Endothelial cell of umbilical vein (primary cell): Measurements from ENCODE around the gene SPON1. TPM values are rescaled to one million over a fixed set of nuclear protein-coding genes. Genes with fewer than 3 reads are reported as not detected.

ENCODE experiments used
- BruUV-seq: library from RNA; stranded (reverse); fragments of 400-500 nt; replicated peaks from 2 replicates; lab custom pipeline; 2021; lab: Mats Ljungman, UMichigan
- CTCF ChIA-PET: fragments of 300-600, 350-600 bp; sonication (Branson Sonifier 250); formaldehyde crosslinking; loops from one replicate; lab custom pipeline; 2021; ENCODE audit warnings: antibody characterized with exemption, inconsistent platforms; lab: Charles Lee
- POLR2A ChIA-PET: fragments of 300-600, 350-600 bp; sonication (Branson Sonifier 250); formaldehyde crosslinking; loops from one replicate; lab custom pipeline; 2021; ENCODE audit warnings: antibody characterized with exemption, inconsistent platforms; lab: Charles Lee
- DNase-seq: peaks from one replicate; pipeline ENCODE4 v3.0.0-alpha.2; 2011; ENCODE audit warnings: low read depth, low spot score
- FAIRE-seq: peaks from 2 replicates; lab custom pipeline; 2011; peaks lifted over from hg19 to GRCh38; lab: Jason Lieb, UNC
- H2AFZ ChIP-seq: 2 replicates; pipeline ENCODE4 v1.6.0; 2012; ENCODE audit warnings: low read depth, low read length, control low read depth, inconsistent platforms
- H3K27ac ChIP-seq: 2 replicates; pipeline ENCODE4 v1.5.1; 2011; ENCODE audit warnings: low read depth, mild to moderate bottlenecking, control low read depth, low read length, moderate library complexity; ENCODE audit not compliant: insufficient read depth
- H3K27me3 ChIP-seq, 2 experiments: 2 replicates each; pipeline versions ENCODE4 v1.6.0 to v1.6.1; 2011; ENCODE audit warnings: low read length in 2 of 2, mixed read lengths in 1 of 2; ENCODE audit not compliant: control insufficient read depth in 2 of 2, insufficient read depth in 2 of 2
- H3K36me3 ChIP-seq, 2 experiments: 2 replicates in 1 of 2; 3 replicates in 1 of 2; pipeline ENCODE4 v1.5.1; 2011; ENCODE audit warnings: low read length in 2 of 2, mild to moderate bottlenecking in 1 of 2, moderate library complexity in 1 of 2; ENCODE audit not compliant: control insufficient read depth in 2 of 2, insufficient read depth in 2 of 2; ENCODE audit errors: extremely low read depth in 1 of 2
- H3K4me1 ChIP-seq: 3 replicates; pipeline ENCODE4 v1.5.1; 2011; ENCODE audit warnings: mild to moderate bottlenecking, low read length; ENCODE audit not compliant: control insufficient read depth, insufficient read depth; ENCODE audit errors: extremely low read depth
- H3K4me2 ChIP-seq: 2 replicates; pipeline ENCODE4 v1.6.1; 2011; ENCODE audit warnings: low read length, control low read depth, mixed read lengths; ENCODE audit not compliant: insufficient read depth
- H3K4me3 ChIP-seq, 3 experiments: fragments of 200-600 bp in 1 of 3; sonication (generic), shearing (Covaris generic) in 1 of 3; replicated peaks in 1 of 3; 2 replicates each; pipeline ENCODE4 v1.5.1; 2011 to 2016; ENCODE audit warnings: control low read depth in 3 of 3, low read length in 3 of 3, mild to moderate bottlenecking in 2 of 3, inconsistent platforms in 1 of 3, low read depth in 1 of 3, moderate library complexity in 1 of 3; ENCODE audit not compliant: insufficient read depth in 1 of 3
- H3K79me2 ChIP-seq: 2 replicates; pipeline ENCODE4 v1.6.0; 2012; ENCODE audit warnings: low read length, inconsistent platforms; ENCODE audit not compliant: control insufficient read depth, insufficient read depth
- H3K9ac ChIP-seq: replicated peaks from 2 replicates; pipeline ENCODE3; 2011; ENCODE audit warnings: low read length, control low read depth; ENCODE audit not compliant: insufficient read depth; ENCODE audit errors: extremely low read depth
- H3K9me1 ChIP-seq: replicated peaks from 3 replicates; pipeline ENCODE4 v1.6.0; 2011; ENCODE audit warnings: mild to moderate bottlenecking, low read length; ENCODE audit not compliant: control insufficient read depth, insufficient read depth; ENCODE audit errors: extremely low read depth
- H3K9me3 ChIP-seq: replicated peaks from 2 replicates; pipeline ENCODE4 v1.5.1; 2012; ENCODE audit warnings: low read length, inconsistent platforms; ENCODE audit not compliant: control insufficient read depth, insufficient read depth
- H4K20me1 ChIP-seq: replicated peaks from 2 replicates; pipeline ENCODE3; 2011; ENCODE audit warnings: mild to moderate bottlenecking, low read length; ENCODE audit not compliant: control insufficient read depth, insufficient read depth; ENCODE audit errors: extremely low read depth
- CTCF ChIP-seq, 2 donors: IDR thresholded peaks; 1 replicate in 1 of 2; 2 replicates in 1 of 2; pipeline ENCODE4 v1.5.1; 2011; ENCODE audit warnings: low read length in 2 of 2, mild to moderate bottlenecking in 2 of 2, moderate library complexity in 2 of 2, control low read depth in 1 of 2, inconsistent platforms in 1 of 2, low read depth in 1 of 2; ENCODE audit not compliant: insufficient read depth in 1 of 2; ENCODE audit errors: extremely low read depth in 1 of 2
- EZH2 ChIP-seq: IDR thresholded peaks from 2 replicates; pipeline ENCODE4 v1.6.1; 2012; ENCODE audit warnings: borderline replicate concordance, low read depth, mild to moderate bottlenecking, moderate library complexity, low read length, inconsistent platforms; ENCODE audit not compliant: severe bottlenecking
- FOS ChIP-seq: IDR thresholded peaks from 2 replicates; pipeline ENCODE4 v1.6.1; 2011; ENCODE audit warnings: mild to moderate bottlenecking, low read length, moderate library complexity, borderline replicate concordance; ENCODE audit not compliant: insufficient read depth
- GATA2 ChIP-seq: IDR thresholded peaks from 2 replicates; pipeline ENCODE4 v1.7.0; 2011; ENCODE audit warnings: low read depth, mild to moderate bottlenecking, moderate library complexity, mixed read lengths, low read length; ENCODE audit not compliant: insufficient read length, insufficient read depth
- JUN ChIP-seq: IDR thresholded peaks from 2 replicates; pipeline ENCODE4 v1.6.1; 2011; ENCODE audit warnings: borderline replicate concordance, low read depth; ENCODE audit not compliant: insufficient read length, insufficient read depth
- MAX ChIP-seq: IDR thresholded peaks from 2 replicates; pipeline ENCODE4 v1.6.1; 2011; ENCODE audit not compliant: insufficient read depth, insufficient read length
- POLR2A ChIP-seq: IDR thresholded peaks from 2 replicates; pipeline ENCODE4 v1.6.1; 2012; ENCODE audit warnings: low read depth, mild to moderate bottlenecking, control low read depth, low read length
- POLR2AphosphoS5 ChIP-seq: IDR thresholded peaks from 2 replicates; pipeline ENCODE4 v1.6.1; 2012; ENCODE audit warnings: low read depth, mild to moderate bottlenecking, control low read depth, low read length, moderate library complexity; ENCODE audit not compliant: insufficient read depth
- dilution Hi-C: fragments of 300-500 bp; cut with MboI; formaldehyde crosslinking; loops from one replicate; pipeline ENCODE4 v1.15.0; 2019; ENCODE audit warnings: low sequenced_read_pairs; ENCODE audit not compliant: extremely low pct_ligation_motif_present
- intact Hi-C: fragments of 100-400 bp; cut with micrococcal nuclease; formaldehyde crosslinking; loops from one replicate; pipeline ENCODE4 v1.10.0; 2022
- polyA plus RNA-seq, 4 experiments: library from polyadenylated mRNA; depleted of rRNA in 3 of 4; stranded (reverse) in 3 of 4; unstranded in 1 of 4; fragments of >200 nt; gene quantifications; 2 replicates each; pipeline versions ENCODE4 v1.2.1 to v1.2.3, GENCODE V29; 2011 to 2012; ENCODE audit warnings: missing spikeins in 1 of 4
- total RNA-seq: library from RNA; stranded (reverse); gene quantifications from 2 replicates; pipeline ENCODE4 v1.2.3, GENCODE V29; 2021

The SPON1 gene
- total and polyA plus RNA-seq, 2 donors (not counting 3 experiments of a cell fraction or from before 2014, with no cell fraction given): 0.31 TPM; not detected in 1

- intact Hi-C loops: loop anchor here (1.0 to 2.0 kb wide), 4 partner anchors 58 to 155 kb away; no protein-coding TSS in a partner anchor
- Histone ChIP-seq H3K36me3 (no peaks in the 10 kb centered on the region), H3K4me1 (peaks cover 10% of the 10 kb centered on the region), H2AFZ (no peak overlapping the region), H3K79me2 (peaks cover 86% of the 10 kb centered on the region), H3K9me1 (peaks cover 4% of the 10 kb centered on the region), H4K20me1 (no peaks in the 10 kb centered on the region), H3K27me3 (no peaks in the 10 kb centered on the region), H3K9ac (no peak overlapping the region), H3K27ac (no peak overlapping the region), H3K4me2 (no peak overlapping the region), H3K4me3 (no peak overlapping the region), H3K9me3 (no peaks in the 10 kb centered on the region)
- dilution Hi-C loops: loop anchor here (25.0 kb wide), 1 partner anchor 162 kb away; no protein-coding TSS in a partner anchor
- FAIRE-seq (no peak), DNase-seq (no peak)
- ChIA-PET CTCF (interaction anchor here (1.1 to 9.4 kb wide), 25 partner anchors 9 to 223 kb away, joined by 3 to 514 read pairs (median 12); no protein-coding TSS in a partner anchor), POLR2A (interaction anchor here (1.6 kb wide), 1 partner anchor 156 kb away, joined by 8 read pairs; no protein-coding TSS in a partner anchor)
- TF ChIP-seq GATA2 (no peak), JUN (no peak), POLR2AphosphoS5 (no peak), EZH2 (no peak), POLR2A (no peak), FOS (no peak), CTCF (IDR thresholded peaks at IDR 0.05; ENCODE audit: extremely low read depth in 1 of 2, insufficient read depth in 1 of 2, low read depth in 1 of 2, low read length in 2 of 2) (no peak), MAX (no peak)
- BruUV-seq: no TSS peak
These were observed 337.4 kb downstream of the SPON1 start for GRCh38 chr11:14299921-14300320.
